Kidney epithelial cell (primary cell): Measurements from ENCODE around the gene UNC45B. TPM values are rescaled to one million over a fixed set of nuclear protein-coding genes. Genes with fewer than 3 reads are reported as not detected.
"Not testable (repeated sequence)": the region's sequence is repeated elsewhere in the genome, so short reads cannot be mapped to it uniquely, and the experiment has no call there.

ENCODE experiments used
- DNase-seq: peaks from one replicate; pipeline ENCODE4 v3.0.0-alpha.2; 2010; ENCODE audit warnings: low read depth
- H3K27me3 ChIP-seq: 2 replicates; pipeline ENCODE4 v1.6.0; 2011; ENCODE audit warnings: low read length; ENCODE audit not compliant: control insufficient read depth, insufficient read depth
- H3K36me3 ChIP-seq: 2 replicates; pipeline ENCODE4 v1.5.1; 2011; ENCODE audit warnings: low read length; ENCODE audit not compliant: control insufficient read depth, insufficient read depth
- H3K4me3 ChIP-seq: 2 replicates; pipeline ENCODE4 v1.5.1; 2011; ENCODE audit warnings: low read depth, mild to moderate bottlenecking, control low read depth, low read length
- CTCF ChIP-seq: IDR thresholded peaks from 2 replicates; pipeline ENCODE4 v1.5.1; 2011; ENCODE audit warnings: mild to moderate bottlenecking, moderate library complexity, low read length, control low read depth, inconsistent platforms; ENCODE audit not compliant: insufficient read depth, poor library complexity, severe bottlenecking
- total RNA-seq: library from RNA; depleted of rRNA; stranded (reverse); fragments of >200 nt; gene quantifications from 2 replicates; pipeline ENCODE4 v1.2.3, GENCODE V29; 2015

UNC45B gene
- total RNA-seq, 1 donor from 2014 or later: not detected

DNA sequence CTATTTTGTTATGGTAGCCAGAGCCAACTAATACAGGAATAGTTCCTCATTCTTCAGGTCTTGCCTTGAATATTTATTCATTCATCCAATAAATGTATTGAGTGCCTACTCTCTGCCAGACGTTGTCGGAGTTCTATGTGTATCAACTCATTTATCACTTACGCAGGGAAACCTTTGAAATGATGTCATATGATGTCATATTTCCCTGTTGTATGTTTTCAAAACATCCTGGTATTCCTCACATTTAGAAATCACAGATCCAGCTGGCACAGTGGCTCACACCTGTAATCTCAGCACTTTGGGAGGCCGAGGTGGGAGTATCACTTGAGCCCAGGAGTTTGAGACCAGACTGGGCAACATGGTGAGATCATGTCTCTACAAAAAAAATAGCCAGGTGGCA, 2.8 kb upstream of the UNC45B start:
- Histone ChIP-seq H3K36me3 (no peaks in the 10 kb centered on the region), H3K27me3 (peaks cover 4% of the 10 kb centered on the region), H3K4me3 (no peak overlapping the region)
- no peak for TF ChIP-seq CTCF
- DNase-seq: no peak

DNA sequence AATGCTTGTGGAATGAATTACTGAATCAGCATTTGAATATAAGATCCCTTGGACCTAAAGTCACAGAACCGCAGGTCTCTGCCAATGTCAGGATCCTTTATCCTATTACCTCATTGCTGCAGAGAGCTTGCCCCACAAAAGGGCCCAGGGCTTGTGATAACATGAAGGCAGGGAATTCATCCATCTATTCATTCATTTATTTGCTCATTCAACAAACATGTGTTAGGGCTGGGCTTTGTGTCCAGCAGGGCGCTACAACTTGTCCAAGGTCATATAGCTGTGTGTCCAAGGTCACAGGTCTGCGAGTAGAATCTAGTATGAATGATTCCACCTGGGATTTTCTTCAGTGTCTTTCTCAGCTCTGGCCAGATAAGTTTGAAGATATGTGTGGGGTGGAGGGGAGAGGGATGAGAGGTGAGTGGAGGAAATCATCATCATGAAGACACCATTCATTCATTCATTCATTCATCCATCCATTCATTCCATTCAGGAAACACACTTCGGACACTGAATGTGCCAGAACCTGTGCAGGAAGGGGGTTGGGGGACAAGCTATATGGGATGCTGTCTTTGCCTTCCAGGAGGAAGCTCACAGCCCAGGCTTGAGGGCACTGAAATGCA, 1.3 kb upstream of the UNC45B start:
- no peak for DNase-seq
- H3K4me3 ChIP-seq: no peak overlapping the region
- TF ChIP-seq CTCF: no peak
- peaks cover 4% of the 10 kb centered on the region for H3K27me3 ChIP-seq
- H3K36me3 ChIP-seq: no peaks in the 10 kb centered on the region

DNA sequence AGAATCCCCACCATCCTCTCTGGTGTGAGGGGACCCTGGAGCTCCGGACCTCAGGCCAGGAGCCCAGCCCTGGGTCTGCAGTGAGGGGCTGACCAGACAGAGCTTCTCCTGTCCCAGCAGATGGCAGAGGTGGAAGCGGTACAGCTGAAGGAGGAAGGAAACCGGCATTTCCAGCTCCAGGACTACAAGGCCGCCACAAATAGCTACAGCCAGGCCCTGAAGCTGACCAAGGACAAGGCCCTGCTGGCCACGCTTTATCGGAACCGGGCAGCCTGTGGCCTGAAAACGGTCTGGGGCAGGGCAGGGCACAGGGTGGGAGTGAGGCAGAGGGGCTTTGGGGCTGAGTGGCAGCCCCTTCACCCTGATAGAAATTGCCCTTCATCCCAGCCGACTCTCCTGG, 527 bp downstream of the UNC45B start:
- DNase-seq: no peak
- no peak for TF ChIP-seq CTCF
- H3K4me3 ChIP-seq: no peak overlapping the region

GRCh38 chr17:35149941-35150340, 2.3 kb downstream of the UNC45B start:
- no peak for DNase-seq
- TF ChIP-seq CTCF: no peak
- H3K36me3 ChIP-seq: no peaks in the 10 kb centered on the region
- no peak overlapping the region for H3K4me3 ChIP-seq
- H3K27me3 ChIP-seq: peaks cover 4% of the 10 kb centered on the region

More for the DNA sequence above, 527 bp downstream of the UNC45B start:
- no peaks in the 10 kb centered on the region for H3K36me3 ChIP-seq
- peaks cover 4% of the 10 kb centered on the region for H3K27me3 ChIP-seq

GRCh38 chr17:35151080-35151479, 3.5 kb downstream of the UNC45B start:
- H3K27me3 ChIP-seq, DNase-seq: not testable (repeated sequence)

GRCh38 chr17:35152421-35153140, 5.0 kb downstream of the UNC45B start:
- H3K36me3 ChIP-seq: no peaks in the 10 kb centered on the region
- H3K4me3 ChIP-seq: no peak overlapping the region
- H3K27me3 ChIP-seq: peaks cover 4% of the 10 kb centered on the region
- TF ChIP-seq CTCF: no peak
- no peak for DNase-seq

More at GRCh38 chr17:35151080-35151479, 3.5 kb downstream of the UNC45B start:
- H3K4me3 ChIP-seq, H3K36me3 ChIP-seq: not testable (repeated sequence)
